GM19238 (cell line): ENCODE data around the gene CACNG1.

Experiments
- DNase-seq: peaks from one replicate; pipeline ENCODE4 v3.0.0; 2011; ENCODE audit warnings: low spot score; ENCODE audit not compliant: insufficient read length

The CACNG1 gene

GRCh38 chr17:67051155-67051538, 6.8 kb downstream of the CACNG1 start:
- no peak for DNase-seq

GRCh38 chr17:67051837-67052236, 7.5 kb downstream of the CACNG1 start:
- DNase-seq = no peak

DNA sequence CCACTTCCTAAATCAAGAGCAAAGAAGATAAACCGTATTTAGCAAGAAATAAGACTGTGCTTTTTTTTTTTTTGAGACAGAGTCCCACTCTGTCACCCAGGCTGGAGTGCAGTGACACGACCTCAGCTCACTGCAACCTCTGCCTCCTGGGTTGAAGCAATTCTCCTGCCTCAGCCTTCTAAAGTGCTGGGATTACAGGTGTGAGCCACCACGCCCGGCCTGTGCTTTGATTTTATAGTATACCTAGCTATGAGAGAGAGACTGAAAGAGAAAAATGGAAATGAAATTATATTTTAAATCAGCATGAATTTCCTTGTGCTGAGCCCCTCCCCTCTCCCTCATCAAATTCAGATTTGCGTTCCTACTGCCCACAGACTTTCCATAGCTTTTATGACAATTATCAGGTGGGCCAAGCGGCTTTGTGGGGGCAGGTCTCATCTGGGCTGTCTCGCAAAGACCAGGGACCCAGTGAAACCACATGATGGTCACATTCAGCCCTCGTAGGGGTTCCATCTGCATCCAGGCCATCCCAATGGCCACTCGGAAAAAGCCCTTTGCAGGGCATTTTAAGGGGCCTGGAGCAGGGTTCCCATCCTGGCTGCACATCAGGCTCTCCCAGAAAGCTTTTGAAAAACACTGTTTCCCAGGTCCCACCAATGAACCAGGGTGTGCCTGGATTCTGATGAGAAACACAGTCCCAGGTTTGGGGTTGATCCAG, 8.5 kb downstream of the CACNG1 start:
- DNase-seq = no peak

GRCh38 chr17:67053438-67054000, 9.2 kb downstream of the CACNG1 start:
- no peak for DNase-seq

DNA sequence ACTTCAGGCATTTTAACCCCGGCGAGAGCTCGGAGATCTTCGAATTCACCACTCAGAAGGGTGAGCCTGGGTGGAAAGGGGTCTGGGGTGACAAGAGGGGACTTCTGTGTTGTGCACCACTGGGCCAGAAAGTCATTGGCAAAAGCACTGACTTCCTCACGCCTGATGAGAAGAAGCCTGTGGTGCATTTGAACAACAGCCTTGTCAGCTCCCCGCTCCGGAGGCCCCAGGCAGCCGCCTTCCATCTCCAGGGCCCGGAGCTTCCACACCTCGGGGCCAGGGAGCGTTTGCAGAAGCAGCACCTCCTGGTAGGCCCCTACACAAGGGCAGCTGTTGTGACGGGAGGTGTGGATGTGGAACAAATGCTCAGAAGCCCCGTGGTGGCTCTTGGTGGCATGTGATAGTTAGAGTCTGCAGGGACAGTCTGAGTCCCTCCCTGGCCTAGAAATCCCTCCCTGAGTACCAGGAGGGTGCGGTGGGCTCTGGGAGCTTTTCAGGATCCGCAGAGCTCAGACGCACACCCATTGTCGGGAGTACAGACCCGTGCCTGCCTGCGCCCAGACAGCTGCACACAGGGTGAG, 9.7 kb downstream of the CACNG1 start:
- no peak for DNase-seq

DNA sequence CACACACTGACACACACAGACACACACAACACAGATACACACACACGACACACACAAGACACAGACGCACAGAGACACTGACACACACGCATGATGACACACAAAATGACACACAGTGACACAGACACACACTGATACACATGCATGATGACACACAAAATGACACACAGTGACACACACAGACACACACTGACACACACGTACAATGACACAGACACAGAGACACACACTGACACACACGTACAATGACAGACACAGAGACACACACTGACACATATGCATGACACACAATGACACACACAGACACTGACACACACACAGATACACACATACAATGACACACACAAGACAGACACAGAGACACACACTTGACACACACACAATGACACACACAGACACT, 10.3 kb downstream of the CACNG1 start:
- DNase-seq = no peak

- no peak for DNase-seq
These were observed 10.7 kb downstream of the CACNG1 start for GRCh38 chr17:67055041-67055443.

- DNase-seq = no peak
These were observed 11.7 kb downstream of the CACNG1 start for GRCh38 chr17:67055811-67056745.

- no peak for DNase-seq
These were observed 12.6 kb downstream of the CACNG1 start for GRCh38 chr17:67056746-67057490.

GRCh38 chr17:67058036-67058435, 13.7 kb downstream of the CACNG1 start:
- DNase-seq = no peak

DNA sequence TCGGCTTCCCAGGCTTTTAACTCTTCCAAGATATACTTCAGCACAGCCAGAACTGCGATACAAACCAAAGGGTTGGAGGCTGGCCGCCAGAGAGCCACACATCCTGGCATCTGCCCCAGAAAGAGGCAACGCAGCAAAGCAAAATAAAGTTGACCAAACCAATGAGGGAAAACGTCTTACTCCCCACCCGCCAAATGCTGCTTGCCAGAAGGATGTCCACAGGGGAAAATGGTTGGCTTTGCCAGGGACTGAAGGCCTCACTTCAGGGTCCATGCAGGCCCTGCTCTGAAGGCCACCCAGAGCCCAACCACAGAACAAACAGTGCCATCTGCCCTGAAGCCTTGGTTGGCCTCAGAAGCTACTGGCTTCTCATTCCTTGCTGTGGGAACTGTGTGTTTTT, 15.0 kb downstream of the CACNG1 start:
- DNase-seq = no peak

GRCh38 chr17:67063141-67063540, 18.8 kb downstream of the CACNG1 start:
- no peak for DNase-seq

DNA sequence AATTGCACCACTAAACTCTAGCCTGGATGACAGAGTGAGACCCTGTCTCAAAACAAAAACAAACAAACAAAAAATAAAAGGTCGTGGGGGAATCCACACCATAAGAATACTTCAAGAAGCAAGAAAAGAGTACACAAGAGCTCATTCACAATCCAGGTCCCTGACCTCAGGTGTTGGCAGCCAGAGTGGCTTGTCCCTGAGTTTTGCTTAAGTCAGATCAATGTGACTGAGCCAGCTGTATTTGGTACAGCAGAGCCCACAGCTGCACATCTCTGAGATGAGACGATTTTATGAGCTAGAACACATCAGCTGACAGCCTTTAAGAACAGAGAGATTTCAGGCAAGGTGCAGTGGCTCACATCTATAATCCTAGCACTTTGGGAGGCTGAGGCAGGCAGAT, 22.4 kb downstream of the CACNG1 start:
- no peak for DNase-seq

- DNase-seq = no peak
These were observed 23.5 kb downstream of the CACNG1 start for GRCh38 chr17:67067571-67068482.

- no peak for DNase-seq
These were observed 24.6 kb downstream of the CACNG1 start for GRCh38 chr17:67068999-67069398.

GRCh38 chr17:67069603-67070136, 25.3 kb downstream of the CACNG1 start:
- no peak for DNase-seq

DNA sequence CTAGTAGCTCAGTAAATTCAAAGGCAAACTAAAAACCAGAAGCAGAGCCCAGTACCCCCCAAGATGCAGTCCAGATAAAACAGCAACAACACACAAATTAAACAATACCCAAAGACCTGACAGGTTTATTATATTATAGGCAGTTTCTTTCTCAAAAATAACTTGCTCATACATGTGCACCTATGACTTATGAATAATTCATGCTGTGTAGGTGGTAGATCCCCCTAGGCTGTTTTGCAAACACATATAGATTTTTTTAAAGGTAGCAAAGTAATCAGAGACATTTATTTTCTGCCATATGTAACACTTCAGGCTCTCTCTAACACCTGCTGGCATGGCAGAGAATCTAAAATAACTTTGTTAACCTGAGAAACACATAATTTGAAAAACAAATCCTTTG, 27.2 kb downstream of the CACNG1 start:
- DNase-seq = no peak

DNA sequence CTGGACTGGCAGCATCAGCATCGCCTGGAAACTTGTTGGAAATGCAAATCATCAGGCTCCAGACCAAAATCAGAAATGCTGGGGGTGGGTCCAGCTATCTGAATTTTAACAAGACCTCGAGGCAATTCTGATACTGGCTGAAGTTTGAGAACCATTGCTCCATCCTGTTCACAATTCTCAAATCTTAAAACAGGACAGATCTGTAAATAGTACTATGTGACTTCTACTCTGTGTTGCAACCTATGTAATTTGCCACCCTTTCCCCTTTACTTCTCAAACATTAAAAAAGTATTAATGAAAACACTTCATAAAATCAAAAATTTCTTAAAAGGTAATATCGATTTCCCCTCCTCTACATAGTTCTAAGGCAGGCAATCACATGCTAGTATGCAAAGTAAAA, 28.5 kb downstream of the CACNG1 start:
- DNase-seq = no peak

DNA sequence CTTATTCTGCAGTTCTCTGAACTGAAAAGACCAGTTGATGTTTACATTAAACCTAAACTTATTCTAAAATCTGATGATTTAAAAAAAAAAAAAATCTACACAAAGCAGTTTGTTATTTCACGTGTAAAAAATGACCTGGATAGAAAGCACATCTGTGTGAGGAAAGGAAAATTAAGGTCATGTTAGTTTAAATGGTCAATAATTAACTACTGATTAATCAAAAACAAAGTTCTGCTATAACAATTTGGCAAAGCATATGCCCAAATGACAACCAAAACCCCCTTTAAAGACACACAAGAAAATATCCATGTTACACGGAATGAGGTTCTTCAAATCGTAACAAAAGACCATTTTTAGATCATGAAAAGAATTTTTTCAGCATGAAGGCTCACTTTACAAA, 30.4 kb downstream of the CACNG1 start:
- no peak for DNase-seq

GRCh38 chr17:67076290-67076689, 31.9 kb downstream of the CACNG1 start:
- DNase-seq = no peak
